Thyroid gland (tissue), 4 donors: Measurements from ENCODE around the gene ASB15. TPM values are rescaled to one million over a fixed set of nuclear protein-coding genes. Genes with fewer than 3 reads are reported as not detected.

Source experiments
- DNase-seq, 2 donors: peaks; one replicate each; pipeline ENCODE4 v3.0.0-alpha.2; 2019
- H3K27ac ChIP-seq, 3 donors: fragments of 200-600 bp; sonication (generic); 1 replicate in 2 of 3; 2 replicates in 1 of 3; pipeline ENCODE4 v1.5.1; 2016 to 2019; ENCODE audit warnings: mild to moderate bottlenecking in 1 of 3, moderate library complexity in 1 of 3
- H3K27me3 ChIP-seq: fragments of 200-600 bp; sonication (generic); one replicate; pipeline ENCODE4 v1.5.1; 2019
- H3K36me3 ChIP-seq, 2 donors: fragments of 200-600 bp; sonication (generic); one replicate each; pipeline ENCODE4 v1.5.1; 2016 to 2019
- H3K4me1 ChIP-seq, 2 donors: fragments of 200-600 bp; sonication (generic); one replicate each; pipeline ENCODE4 v1.5.1; 2017 to 2019
- H3K4me3 ChIP-seq, 3 donors: fragments of 200-600 bp; sonication (generic); replicated peaks in 1 of 3; 1 replicate in 2 of 3; 2 replicates in 1 of 3; pipeline ENCODE4 v1.5.1; 2016; ENCODE audit warnings: mild to moderate bottlenecking in 1 of 3
- H3K9me3 ChIP-seq: fragments of 200-600 bp; sonication (generic); one replicate; pipeline ENCODE4 v1.5.1; 2017
- CTCF ChIP-seq, 6 experiments: fragments of 200-600 bp in 3 of 6; fragments of 450-650 bp in 3 of 6; sonication (generic) in 3 of 6; IDR thresholded peaks; one replicate each; pipeline ENCODE4 v1.5.1; 2016 to 2019; ENCODE audit warnings: antibody characterized with exemption in 6 of 6, mild to moderate bottlenecking in 2 of 6, inconsistent platforms in 1 of 6, moderate library complexity in 1 of 6
- POLR2A ChIP-seq, 2 donors: fragments of 450-650 bp; IDR thresholded peaks; one replicate each; pipeline ENCODE4 v1.6.1; 2017; ENCODE audit warnings: antibody characterized with exemption in 2 of 2, mild to moderate bottlenecking in 2 of 2, moderate library complexity in 1 of 2
- WGBS, 2 donors: methylation state at CpG; one replicate each; pipeline ENCODE4 v1.1.5; 2017; 5-methylcytosine and 5-hydroxymethylcytosine counted together
- intact Hi-C: fragments of 100-400 bp; cut with DNase I; formaldehyde crosslinking; loops from one replicate; pipeline ENCODE4 v1.15.1; 2023
- total RNA-seq, 4 donors: library from RNA; depleted of rRNA; stranded (reverse); fragments of >200 nt; gene quantifications; one replicate each; pipeline ENCODE4 v1.2.3, GENCODE V29; 2016

ASB15 gene
- total RNA-seq, 4 donors from 2014 or later, result not detected

- Histone ChIP-seq H3K27me3 (no peaks in the 10 kb centered on the region), H3K27ac (no peak overlapping the region), H3K4me3 (no peak overlapping the region), H3K9me3 (no peaks in the 10 kb centered on the region), H3K36me3 (no peaks in the 10 kb centered on the region), H3K4me1 (no peaks in the 10 kb centered on the region)
- TF ChIP-seq POLR2A (IDR thresholded peaks at IDR 0.05) (no peak), CTCF (IDR thresholded peaks at IDR 0.05) (peak in 5 of 6 experiments; percentile 30 to 65 (median 59))
- intact Hi-C loops, result no loop called here
- 48 to 51% methylated on average over 4 of the region's 4 CpGs for WGBS, 2 donors
- no peak for DNase-seq
These were observed 34.1 kb downstream of the ASB15 start for GRCh38 chr7:123635551-123636359.

- Histone ChIP-seq H3K9me3 (no peaks in the 10 kb centered on the region), H3K27ac (no peak overlapping the region), H3K27me3 (no peaks in the 10 kb centered on the region), H3K36me3 (no peaks in the 10 kb centered on the region), H3K4me1 (no peaks in the 10 kb centered on the region), H3K4me3 (no peak overlapping the region)
- WGBS, 2 donors, result 50 to 56% methylated on average over 3 of the region's 3 CpGs
- no peak for TF ChIP-seq POLR2A (IDR thresholded peaks at IDR 0.05)
- TF ChIP-seq CTCF (IDR thresholded peaks at IDR 0.05), result no peak
- intact Hi-C loops, result no loop called here
- DNase-seq, result no peak
These were observed 35.6 kb downstream of the ASB15 start for GRCh38 chr7:123637203-123637602.

GRCh38 chr7:123637878-123638277, 36.3 kb downstream of the ASB15 start:
- no peak for TF ChIP-seq POLR2A (IDR thresholded peaks at IDR 0.05)
- no peak for TF ChIP-seq CTCF (IDR thresholded peaks at IDR 0.05)
- 83 to 90% methylated on average over 2 of the region's 2 CpGs for WGBS, 2 donors
- intact Hi-C loops, result no loop called here

GRCh38 chr7:123639631-123640030, 38.0 kb downstream of the ASB15 start:
- no peaks in the 10 kb centered on the region for H3K27me3 ChIP-seq
- no peak overlapping the region for H3K4me3 ChIP-seq
- intact Hi-C loops, result no loop called here
- DNase-seq, result no peak
- H3K36me3 ChIP-seq, result no peaks in the 10 kb centered on the region
- H3K9me3 ChIP-seq, result no peaks in the 10 kb centered on the region
- peaks cover 3 to 6% of the 10 kb centered on the region in 2 donors for H3K4me1 ChIP-seq
- 89 to 93% methylated on average over 2 of the region's 2 CpGs for WGBS, 2 donors
- no peak overlapping the region for H3K27ac ChIP-seq
- TF ChIP-seq CTCF (IDR thresholded peaks at IDR 0.05) (no peak), POLR2A (IDR thresholded peaks at IDR 0.05) (no peak)

More at GRCh38 chr7:123637878-123638277, 36.3 kb downstream of the ASB15 start:
- Histone ChIP-seq H3K4me3 (no peak overlapping the region), H3K27me3 (no peaks in the 10 kb centered on the region), H3K9me3 (no peaks in the 10 kb centered on the region), H3K36me3 (no peaks in the 10 kb centered on the region), H3K4me1 (no peaks in the 10 kb centered on the region), H3K27ac (no peak overlapping the region)
- DNase-seq, result no peak

- no peak for DNase-seq
- TF ChIP-seq POLR2A (IDR thresholded peaks at IDR 0.05), result no peak
- TF ChIP-seq CTCF (IDR thresholded peaks at IDR 0.05), result no peak
- intact Hi-C loops, result no loop called here
These were observed 39.0 kb downstream of the ASB15 start for GRCh38 chr7:123640583-123640982.

More at GRCh38 chr7:123640583-123640982, 39.0 kb downstream of the ASB15 start:
- Histone ChIP-seq H3K4me1 (peaks cover 3 to 6% of the 10 kb centered on the region in 2 donors), H3K36me3 (no peaks in the 10 kb centered on the region), H3K9me3 (no peaks in the 10 kb centered on the region), H3K27ac (no peak overlapping the region), H3K4me3 (no peak overlapping the region), H3K27me3 (no peaks in the 10 kb centered on the region)
